HCT116 (cell line): ENCODE results near the gene IREB2.

Experiments
- CTCF ChIP-seq, 3 experiments: fragments of 200-600 bp in 1 of 3; sonication (generic) in 1 of 3; IDR thresholded peaks in 2 of 3; conservative IDR thresholded peaks in 1 of 3; 2 replicates each; pipeline ENCODE4 v1.5.1; 2012 to 2017; ENCODE audit warnings: low read depth in 2 of 3, low read length in 2 of 3, antibody characterized with exemption in 1 of 3, borderline replicate concordance in 1 of 3, control low read depth in 1 of 3, mild to moderate bottlenecking in 1 of 3, mixed read lengths in 1 of 3, mixed run types in 1 of 3, moderate library complexity in 1 of 3; ENCODE audit not compliant: insufficient read depth in 1 of 3
- FOSL1 ChIP-seq: IDR thresholded peaks from 2 replicates; pipeline ENCODE4 v1.6.1; 2012; ENCODE audit warnings: low read depth
- JUND ChIP-seq: IDR thresholded peaks from 2 replicates; pipeline ENCODE4 v1.6.1; 2012
- POLR2A ChIP-seq: IDR thresholded peaks from 2 replicates; pipeline ENCODE4 v1.7.0; 2011; ENCODE audit warnings: borderline replicate concordance; ENCODE audit not compliant: insufficient read depth, insufficient read length; ENCODE audit errors: extremely low read depth
- POLR2AphosphoS5 ChIP-seq: IDR thresholded peaks from 2 replicates; pipeline ENCODE4 v1.6.1; 2011; ENCODE audit warnings: mild to moderate bottlenecking, low read depth, low read length, moderate library complexity
- REST ChIP-seq: IDR thresholded peaks from 2 replicates; pipeline ENCODE4 v1.6.1; 2012; ENCODE audit warnings: low read depth
- SIN3A ChIP-seq: IDR thresholded peaks from 2 replicates; pipeline ENCODE4 v1.6.1; 2012; ENCODE audit warnings: low read depth
- SP1 ChIP-seq: IDR thresholded peaks from 2 replicates; pipeline ENCODE4 v1.6.1; 2012; ENCODE audit warnings: low read depth
- SRF ChIP-seq: IDR thresholded peaks from 2 replicates; pipeline ENCODE4 v1.6.1; 2012; ENCODE audit warnings: low read depth
- ZFX ChIP-seq: fragments of 450-650 bp; IDR thresholded peaks from 2 replicates; pipeline ENCODE4 v1.6.1; 2017

- TF ChIP-seq POLR2A (no peak), CTCF (IDR thresholded peaks at IDR 0.05 in 2 of 3, conservative IDR thresholded peaks at IDR 0.05 in 1 of 3; ENCODE audit: borderline replicate concordance in 1 of 3, insufficient read depth in 1 of 3, low read depth in 2 of 3, low read length in 2 of 3) (no peak), SP1 (no peak), POLR2AphosphoS5 (no peak), REST (no peak), SRF (no peak), SIN3A (no peak), ZFX (no peak), FOSL1 (no peak), JUND (no peak)
These were observed 13.3 kb upstream of the IREB2 start for GRCh38 chr15:78424673-78425072.
